H1 (cell line): ENCODE data around the gene ANKH. TPM values are rescaled to one million over a fixed set of nuclear protein-coding genes. Genes with fewer than 3 reads are reported as not detected.

ENCODE experiments used
- CTCF ChIA-PET: fragments of 300-600 bp; sonication (Branson Sonifier 250); formaldehyde crosslinking; loops from one replicate; lab custom pipeline; 2021; ENCODE audit not compliant: partially characterized antibody; lab: Charles Lee
- POLR2A ChIA-PET: fragments of 300-600 bp; sonication (Branson Sonifier 250); formaldehyde crosslinking; loops from one replicate; lab custom pipeline; 2021; ENCODE audit warnings: inconsistent platforms; ENCODE audit not compliant: partially characterized antibody; lab: Charles Lee
- DNase-seq, 2 experiments: peaks; one replicate each; pipeline versions ENCODE4 v3.0.0 to v3.0.0-alpha.2; 2010 to 2022; ENCODE audit warnings: low spot score in 2 of 2, low read depth in 1 of 2, mixed read lengths in 1 of 2
- FAIRE-seq: peaks from 2 replicates; lab custom pipeline; 2011; peaks lifted over from hg19 to GRCh38; lab: Jason Lieb, UNC
- H2AFZ ChIP-seq: 2 replicates; pipeline ENCODE4 v1.8.1; 2012; ENCODE audit warnings: low read length, inconsistent platforms
- H2AK5ac ChIP-seq: 2 replicates; pipeline ENCODE4 v1.6.1; 2013; ENCODE audit warnings: low read depth, low read length
- H2BK120ac ChIP-seq: replicated peaks from 2 replicates; pipeline ENCODE3; 2013; ENCODE audit warnings: low read depth, low read length, inconsistent platforms
- H2BK12ac ChIP-seq: 2 replicates; pipeline ENCODE4 v1.6.1; 2013; ENCODE audit warnings: low read depth, low read length
- H2BK15ac ChIP-seq: 2 replicates; pipeline ENCODE4 v1.6.1; 2013; ENCODE audit warnings: low read length
- H2BK20ac ChIP-seq: 2 replicates; pipeline ENCODE4 v1.6.1; 2013; ENCODE audit warnings: low read length
- H2BK5ac ChIP-seq: 2 replicates; pipeline ENCODE4 v1.6.1; 2013; ENCODE audit warnings: low read depth, low read length
- H3K14ac ChIP-seq: 2 replicates; pipeline ENCODE4 v1.6.1; 2013; ENCODE audit warnings: inconsistent platforms; ENCODE audit not compliant: insufficient read length
- H3K18ac ChIP-seq: 2 replicates; pipeline ENCODE4 v1.6.1; 2013; ENCODE audit warnings: low read length; ENCODE audit errors: extremely low read depth
- H3K23ac ChIP-seq: 2 replicates; pipeline ENCODE4 v1.6.1; 2013; ENCODE audit warnings: inconsistent platforms; ENCODE audit not compliant: insufficient read length
- H3K23me2 ChIP-seq: 2 replicates; pipeline ENCODE4 v1.6.1; 2013; ENCODE audit warnings: low read depth, low read length
- H3K27ac ChIP-seq: 2 replicates; pipeline ENCODE4 v1.6.1; 2011; ENCODE audit warnings: low read depth, low read length, inconsistent platforms
- H3K27me3 ChIP-seq, 4 experiments: replicated peaks in 1 of 4; 1 replicate in 1 of 4; 2 replicates in 3 of 4; pipeline versions ENCODE4 v1.6.1 to v1.8.1; 2011 to 2013; ENCODE audit warnings: low read length in 3 of 4, mild to moderate bottlenecking in 3 of 4, inconsistent platforms in 2 of 4, mixed read lengths in 2 of 4, moderate library complexity in 1 of 4; ENCODE audit not compliant: control insufficient read depth in 3 of 4, insufficient read depth in 3 of 4; ENCODE audit errors: extremely low read depth in 1 of 4
- H3K36me3 ChIP-seq, 4 experiments: 2 replicates each; pipeline versions ENCODE4 v1.6.1 to v1.8.1; 2011 to 2013; ENCODE audit warnings: mild to moderate bottlenecking in 4 of 4, low read length in 3 of 4, moderate library complexity in 2 of 4, control low read depth in 1 of 4, inconsistent platforms in 1 of 4; ENCODE audit not compliant: insufficient read depth in 4 of 4, control insufficient read depth in 2 of 4
- H3K4ac ChIP-seq: replicated peaks from 2 replicates; pipeline ENCODE3; 2013; ENCODE audit warnings: low read length, low read depth, mixed read lengths, inconsistent platforms; ENCODE audit not compliant: insufficient read length
- H3K4me1 ChIP-seq, 4 experiments: replicated peaks in 1 of 4; 1 replicate in 1 of 4; 2 replicates in 3 of 4; pipeline versions ENCODE4 v1.6.1 to v1.8.1; 2011 to 2013; ENCODE audit warnings: low read length in 3 of 4, inconsistent platforms in 2 of 4, mixed read lengths in 1 of 4; ENCODE audit not compliant: insufficient read depth in 4 of 4, control insufficient read depth in 3 of 4
- H3K4me2 ChIP-seq, 2 experiments: 2 replicates each; pipeline versions ENCODE4 v1.6.1 to v1.8.1; 2011 to 2013; ENCODE audit warnings: low read depth in 2 of 2, low read length in 2 of 2, control low read depth in 1 of 2, inconsistent platforms in 1 of 2, mild to moderate bottlenecking in 1 of 2; ENCODE audit not compliant: insufficient read depth in 1 of 2
- H3K4me3 ChIP-seq, 4 experiments: fragments of 200-600, 300-600 bp in 1 of 4; sonication (generic), shearing (Covaris generic), sonication (Bioruptor Twin) in 1 of 4; 2 replicates each; pipeline versions ENCODE4 v1.5.1 to v1.8.1; 2011 to 2016; ENCODE audit warnings: low read length in 4 of 4, low read depth in 3 of 4, control low read depth in 2 of 4, inconsistent platforms in 2 of 4, mild to moderate bottlenecking in 2 of 4, mixed read lengths in 1 of 4, moderate library complexity in 1 of 4; ENCODE audit not compliant: insufficient read depth in 2 of 4; ENCODE audit errors: extremely low read depth in 1 of 4
- H3K56ac ChIP-seq: replicated peaks from 2 replicates; pipeline ENCODE3; 2013; ENCODE audit warnings: low read depth, mild to moderate bottlenecking, mixed read lengths, low read length, inconsistent platforms; ENCODE audit not compliant: insufficient read length
- H3K79me1 ChIP-seq: 2 replicates; pipeline ENCODE4 v1.6.1; 2013; ENCODE audit warnings: low read depth, low read length, control low read depth
- H3K79me2 ChIP-seq, 2 experiments: 2 replicates each; pipeline versions ENCODE4 v1.6.1 to v1.8.1; 2012 to 2013; ENCODE audit warnings: low read length in 2 of 2, mild to moderate bottlenecking in 2 of 2, inconsistent platforms in 1 of 2; ENCODE audit not compliant: insufficient read depth in 2 of 2, control insufficient read depth in 1 of 2
- H3K9ac ChIP-seq, 4 experiments: replicated peaks in 1 of 4; 1 replicate in 1 of 4; 2 replicates in 3 of 4; pipeline versions ENCODE4 v1.6.1 to v1.8.1; 2011 to 2013; ENCODE audit warnings: low read depth in 3 of 4, low read length in 3 of 4, control low read depth in 2 of 4, mild to moderate bottlenecking in 2 of 4, moderate library complexity in 2 of 4, inconsistent platforms in 1 of 4; ENCODE audit errors: extremely low read depth in 1 of 4
- H3K9me3 ChIP-seq, 2 experiments: 2 replicates each; pipeline versions ENCODE4 v1.6.1 to v1.8.1; 2012 to 2013; ENCODE audit warnings: mild to moderate bottlenecking in 2 of 2, moderate library complexity in 2 of 2, control low read depth in 1 of 2, inconsistent platforms in 1 of 2, low read depth in 1 of 2, low read length in 1 of 2, mixed read lengths in 1 of 2; ENCODE audit not compliant: insufficient read depth in 2 of 2
- H4K20me1 ChIP-seq, 2 experiments: replicated peaks in 1 of 2; 2 replicates each; pipeline versions ENCODE3 to v1.8.1; 2011 to 2013; ENCODE audit warnings: inconsistent platforms in 2 of 2, low read length in 2 of 2, mild to moderate bottlenecking in 1 of 2; ENCODE audit not compliant: insufficient read depth in 2 of 2, control insufficient read depth in 1 of 2
- H4K5ac ChIP-seq: 2 replicates; pipeline ENCODE4 v1.6.1; 2013; ENCODE audit warnings: low read length, low read depth, mixed read lengths, inconsistent platforms; ENCODE audit not compliant: insufficient read length
- H4K8ac ChIP-seq: 2 replicates; pipeline ENCODE4 v1.8.0; 2013; ENCODE audit warnings: mild to moderate bottlenecking, moderate library complexity, low read length, inconsistent platforms; ENCODE audit not compliant: insufficient read depth; ENCODE audit errors: extremely low read depth
- H4K91ac ChIP-seq: replicated peaks from 2 replicates; pipeline ENCODE3; 2013; ENCODE audit warnings: low read length, mixed read lengths, inconsistent platforms; ENCODE audit not compliant: insufficient read length
- ASH2L ChIP-seq: fragments of 200-600, 300-600 bp; sonication (generic); IDR thresholded peaks from one replicate; pipeline ENCODE4 v1.7.1; 2017; ENCODE audit warnings: low read length
- CHD1 ChIP-seq: IDR thresholded peaks from 2 replicates; pipeline ENCODE4 v1.6.1; 2012; ENCODE audit warnings: low read depth, low read length, improper control_type of control experiment
- EP300 ChIP-seq, 2 experiments: IDR thresholded peaks; 1 replicate in 1 of 2; 2 replicates in 1 of 2; pipeline ENCODE4 v1.6.1; 2011 to 2012; ENCODE audit warnings: low read depth in 2 of 2, low read length in 2 of 2, mild to moderate bottlenecking in 2 of 2, borderline replicate concordance in 1 of 2, inconsistent platforms in 1 of 2, moderate library complexity in 1 of 2
- FOSL1 ChIP-seq: IDR thresholded peaks from 2 replicates; pipeline ENCODE4 v1.6.1; 2011; ENCODE audit warnings: mild to moderate bottlenecking, low read depth, low read length, moderate library complexity; ENCODE audit not compliant: insufficient read depth
- HDAC2 ChIP-seq, 2 experiments: fragments of 300-600 bp in 1 of 2; sonication (generic) in 1 of 2; IDR thresholded peaks; 2 replicates each; pipeline ENCODE4 v1.6.1; 2011 to 2012; ENCODE audit warnings: low read depth in 2 of 2, low read length in 2 of 2, mild to moderate bottlenecking in 2 of 2, moderate library complexity in 2 of 2, borderline replicate concordance in 1 of 2, inconsistent platforms in 1 of 2
- JUND ChIP-seq: IDR thresholded peaks from 2 replicates; pipeline ENCODE4 v1.6.1; 2011; ENCODE audit warnings: mild to moderate bottlenecking, improper control_type of control experiment, low read length
- POLR2AphosphoS5 ChIP-seq: IDR thresholded peaks from 2 replicates; pipeline ENCODE4 v1.6.1; 2011; ENCODE audit warnings: low read depth, low read length
- POU5F1 ChIP-seq: IDR thresholded peaks from 2 replicates; pipeline ENCODE4 v1.6.1; 2011; ENCODE audit warnings: low read depth, mild to moderate bottlenecking, low read length, moderate library complexity
- RAD21 ChIP-seq, 2 experiments: IDR thresholded peaks in 1 of 2; conservative IDR thresholded peaks in 1 of 2; 2 replicates each; pipeline ENCODE4 v1.6.1; 2011; ENCODE audit warnings: low read depth in 2 of 2, low read length in 2 of 2, improper control_type of control experiment in 1 of 2, inconsistent platforms in 1 of 2, mild to moderate bottlenecking in 1 of 2, moderate library complexity in 1 of 2
- SIRT6 ChIP-seq: IDR thresholded peaks from one replicate; pipeline ENCODE4 v1.7.1; 2012; ENCODE audit warnings: low read length, inconsistent platforms
- SP2 ChIP-seq: IDR thresholded peaks from 2 replicates; pipeline ENCODE4 v1.6.1; 2012; ENCODE audit warnings: mild to moderate bottlenecking, low read length, inconsistent platforms
- SP4 ChIP-seq: IDR thresholded peaks from 2 replicates; pipeline ENCODE4 v1.6.1; 2012; ENCODE audit warnings: low read length, inconsistent platforms
- SRF ChIP-seq: IDR thresholded peaks from 2 replicates; pipeline ENCODE4 v1.6.1; 2011; ENCODE audit warnings: mild to moderate bottlenecking, low read depth, low read length, moderate library complexity
- TEAD4 ChIP-seq: IDR thresholded peaks from 2 replicates; pipeline ENCODE4 v1.6.1; 2012; ENCODE audit warnings: low read depth, low read length, inconsistent platforms, mixed read lengths
- ZNF274 ChIP-seq: IDR thresholded peaks from 2 replicates; pipeline ENCODE4 v1.7.0; 2012; ENCODE audit warnings: low read length, borderline replicate concordance; ENCODE audit errors: extremely low read depth
- WGBS, 2 experiments: shearing (Covaris generic) in 1 of 2; methylation state at CpG; one replicate each; pipeline versions ENCODE4 v1.1.6 to v1.1.7; 2013 to 2015; ENCODE audit warnings: low lambda C conversion rate in 2 of 2, mixed read lengths in 2 of 2, inconsistent platforms in 1 of 2, low coverage in 1 of 2, missing lambda C conversion rate in 1 of 2; ENCODE audit not compliant: insufficient replicate concordance in 2 of 2, insufficient coverage in 1 of 2, insufficient read length in 1 of 2; ENCODE audit errors: extremely low coverage in 1 of 2, missing lambda C conversion rate in 1 of 2; 5-methylcytosine and 5-hydroxymethylcytosine counted together
- polyA plus RNA-seq, 7 experiments: library from polyadenylated mRNA; depleted of rRNA in 3 of 7; stranded (reverse) in 5 of 7; unstranded in 2 of 7; fragments of >200 nt in 5 of 7; fragments of 200-250 nt in 2 of 7; gene quantifications; 1 replicate in 5 of 7; 2 replicates in 1 of 7; 4 replicates in 1 of 7; pipeline versions ENCODE4 v1.2.1 to v1.2.3, GENCODE V29; 2011 to 2013; ENCODE audit warnings: missing spikeins in 2 of 7, mixed read lengths in 2 of 7
- total RNA-seq: library from RNA; stranded (reverse); fragmentation: NEBNext Ultra II Directional; extraction: Animal tissue kit (Norgen Biotek cat#: 25700); gene quantifications from 2 replicates; pipeline ENCODE4 v1.2.1, GENCODE V29; 2021

The ANKH gene
- total and polyA plus RNA-seq, 2 of the 8 experiments (the other 6 are each of a cell fraction or from before 2014, with no cell fraction given): 5.3 to 13.0 TPM

DNA sequence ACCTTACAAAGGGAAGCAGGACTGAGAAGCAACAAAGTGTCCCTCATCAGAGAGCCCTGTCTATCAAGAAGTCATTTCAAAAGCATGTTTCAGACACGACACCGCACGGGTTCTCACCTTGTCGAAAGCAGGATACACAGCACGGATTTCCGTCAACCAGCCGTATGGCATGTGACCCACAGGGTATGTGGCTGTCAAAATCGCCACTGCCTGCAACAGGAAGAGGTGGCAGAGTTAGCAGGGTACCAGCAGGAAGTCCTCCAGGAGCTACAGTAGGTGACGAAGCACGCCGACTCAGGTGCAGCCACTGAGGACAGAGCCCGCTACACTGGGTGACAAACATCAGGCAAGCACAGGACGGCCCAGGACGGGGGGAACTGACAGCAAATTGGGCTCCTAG, 125.8 kb downstream of the ANKH start:
- Histone ChIP-seq H2BK120ac (no peak overlapping the region), H2BK12ac (no peak overlapping the region), H3K79me1 (no peaks in the 10 kb centered on the region), H3K27ac (no peak overlapping the region), H3K4ac (no peak overlapping the region), H3K9ac (no peak overlapping the region), H3K18ac (no peak overlapping the region), H3K27me3 (no peaks in the 10 kb centered on the region; a peak in 1 of 7 replicates), H3K23me2 (no peaks in the 10 kb centered on the region), H2BK20ac (no peak overlapping the region), H4K20me1 (no peaks in the 10 kb centered on the region), H3K9me3 (no peaks in the 10 kb centered on the region), H3K79me2 (no peaks in the 10 kb centered on the region), H3K14ac (no peak overlapping the region), H3K36me3 (no peaks in the 10 kb centered on the region), H2AK5ac (no peak overlapping the region), H4K8ac (no peak overlapping the region), H3K4me3 (no peak overlapping the region), H3K23ac (no peak overlapping the region), H2AFZ (no peak overlapping the region), H3K4me2 (no peak overlapping the region), H3K56ac (no peak overlapping the region), H4K91ac (no peak overlapping the region), H2BK15ac (no peak overlapping the region), H4K5ac (no peak overlapping the region), H2BK5ac (no peak overlapping the region), H3K4me1 (peaks cover 0 to 15% (median 5%) of the 10 kb centered on the region in 4 experiments; a peak in 5 of 7 replicates)
- ChIA-PET POLR2A (no interaction called here), CTCF (interaction anchor here (1.0 to 1.4 kb wide), 3 partner anchors 13 to 19 kb away, joined by 3 to 5 read pairs (median 4); no protein-coding TSS in a partner anchor)
- TF ChIP-seq ZNF274: no peak
- TF ChIP-seq FOSL1: no peak
- no peak for TF ChIP-seq RAD21 (IDR thresholded peaks at IDR 0.05 in 1 of 2, conservative IDR thresholded peaks at IDR 0.05 in 1 of 2; ENCODE audit: low read depth in 2 of 2, low read length in 2 of 2)
- no peak for TF ChIP-seq HDAC2 (IDR thresholded peaks at IDR 0.05; ENCODE audit: borderline replicate concordance in 1 of 2, low read depth in 2 of 2, low read length in 2 of 2)
- no peak for TF ChIP-seq EP300 (IDR thresholded peaks at IDR 0.05; ENCODE audit: borderline replicate concordance in 1 of 2, low read depth in 2 of 2, low read length in 2 of 2)
- TF ChIP-seq SIRT6: no peak
- TF ChIP-seq POLR2AphosphoS5: no peak
- TF ChIP-seq JUND: no peak
- TF ChIP-seq POU5F1: no peak
- TF ChIP-seq TEAD4: no peak
- no peak for TF ChIP-seq SP2
- TF ChIP-seq SP4: no peak
- TF ChIP-seq CHD1: no peak
- TF ChIP-seq ASH2L: no peak
- no peak for TF ChIP-seq SRF
- no peak for DNase-seq
- 90% methylated on average over 14 of the region's 14 CpGs; no CpG with 5 or more reads in 1 of the 2 experiments for WGBS, 2 experiments
- FAIRE-seq: no peak
